Measurements from ENCODE around the gene TSGA10IP.

Gene TSGA10IP

GRCh38 chr11:65958291-65958690 is 13.0 kb downstream of the TSGA10IP start:
- H3K36me3 ChIP-seq (ENCODE audit: insufficient read depth, low read length) = no peaks in the 10 kb centered on the region
- H3K9me2 ChIP-seq (ENCODE audit: low read depth, low read length) = no peaks in the 10 kb centered on the region
- no peaks in the 10 kb centered on the region for H4K20me1 ChIP-seq (ENCODE audit: insufficient read depth, low read length)
- H3K4me3 ChIP-seq (ENCODE audit: low read depth, low read length, poor library complexity, severe bottlenecking) = no peak overlapping the region
- H3K9me3 ChIP-seq (ENCODE audit: low read length) = no peaks in the 10 kb centered on the region
- no peaks in the 10 kb centered on the region; the same call in 1 of the 2 replicates for H3F3A ChIP-seq (ENCODE audit: insufficient read depth, low read length)
- no peak overlapping the region for H3K27ac ChIP-seq (ENCODE audit: low read depth, low read length, poor library complexity, severe bottlenecking)
- H3K4me1 ChIP-seq (ENCODE audit: insufficient read depth, low read length, severe bottlenecking) = peaks cover 27% of the 10 kb centered on the region
- H3K79me2 ChIP-seq (ENCODE audit: insufficient read depth, low read length) = peaks cover 13% of the 10 kb centered on the region
- H3K9ac ChIP-seq (ENCODE audit: low read length) = no peak overlapping the region
- no peak overlapping the region for H2AFZ ChIP-seq (ENCODE audit: low read length)
- no peak for TF ChIP-seq EZH2 (IDR thresholded peaks at IDR 0.05; ENCODE audit: borderline replicate concordance, low read length)
- no peak for TF ChIP-seq CTCF (IDR thresholded peaks at IDR 0.05; ENCODE audit: low read length)
- no peaks in the 10 kb centered on the region for H3K27me3 ChIP-seq (ENCODE audit: insufficient read depth, low read length)
- no peak overlapping the region for H3K4me2 ChIP-seq (ENCODE audit: low read length)

GRCh38 chr11:65958774-65959420 is 13.6 kb downstream of the TSGA10IP start:
- Histone ChIP-seq H2AFZ (ENCODE audit: low read length) (no peak overlapping the region), H3K9me3 (ENCODE audit: low read length) (no peaks in the 10 kb centered on the region), H4K20me1 (ENCODE audit: insufficient read depth, low read length) (no peaks in the 10 kb centered on the region), H3K9ac (ENCODE audit: low read length) (no peak overlapping the region), H3F3A (ENCODE audit: insufficient read depth, low read length) (no peaks in the 10 kb centered on the region; the same call in 1 of the 2 replicates), H3K9me2 (ENCODE audit: low read depth, low read length) (no peaks in the 10 kb centered on the region), H3K27ac (ENCODE audit: low read depth, low read length, poor library complexity, severe bottlenecking) (no peak overlapping the region), H3K4me1 (ENCODE audit: insufficient read depth, low read length, severe bottlenecking) (peaks cover 33% of the 10 kb centered on the region), H3K36me3 (ENCODE audit: insufficient read depth, low read length) (peaks cover 2% of the 10 kb centered on the region; the same call in 1 of the 2 replicates), H3K79me2 (ENCODE audit: insufficient read depth, low read length) (peaks cover 13% of the 10 kb centered on the region), H3K4me2 (ENCODE audit: low read length) (no peak overlapping the region), H3K27me3 (ENCODE audit: insufficient read depth, low read length) (no peaks in the 10 kb centered on the region), H3K4me3 (ENCODE audit: low read depth, low read length, poor library complexity, severe bottlenecking) (no peak overlapping the region)
- no peak for TF ChIP-seq EZH2 (IDR thresholded peaks at IDR 0.05; ENCODE audit: borderline replicate concordance, low read length)
- TF ChIP-seq CTCF (IDR thresholded peaks at IDR 0.05; ENCODE audit: low read length) = no peak

- peaks cover 13% of the 10 kb centered on the region for H3K79me2 ChIP-seq (ENCODE audit: insufficient read depth, low read length)
- H4K20me1 ChIP-seq (ENCODE audit: insufficient read depth, low read length) = no peaks in the 10 kb centered on the region
- peak overlapping the region; percentile 99 for H3K4me2 ChIP-seq (ENCODE audit: low read length)
- H3K9me3 ChIP-seq (ENCODE audit: low read length) = no peaks in the 10 kb centered on the region
- peak overlapping the region; percentile 100 for H3K4me3 ChIP-seq (ENCODE audit: low read depth, low read length, poor library complexity, severe bottlenecking)
- no peaks in the 10 kb centered on the region for H3K27me3 ChIP-seq (ENCODE audit: insufficient read depth, low read length)
- H2AFZ ChIP-seq (ENCODE audit: low read length) = 0 out of 2 replicates have a peak overlapping the region, but pooled peaks have one; percentile 23
- TF ChIP-seq CTCF (IDR thresholded peaks at IDR 0.05; ENCODE audit: low read length) (no peak), EZH2 (IDR thresholded peaks at IDR 0.05; ENCODE audit: borderline replicate concordance, low read length) (no peak)
- peak overlapping the region; percentile 70 for H3K27ac ChIP-seq (ENCODE audit: low read depth, low read length, poor library complexity, severe bottlenecking)
- peaks cover 33% of the 10 kb centered on the region for H3K4me1 ChIP-seq (ENCODE audit: insufficient read depth, low read length, severe bottlenecking)
- no peaks in the 10 kb centered on the region; the same call in 1 of the 2 replicates for H3F3A ChIP-seq (ENCODE audit: insufficient read depth, low read length)
- peak overlapping the region; percentile 100 for H3K9ac ChIP-seq (ENCODE audit: low read length)
- peaks cover 22% of the 10 kb centered on the region for H3K36me3 ChIP-seq (ENCODE audit: insufficient read depth, low read length)
- no peaks in the 10 kb centered on the region for H3K9me2 ChIP-seq (ENCODE audit: low read depth, low read length)
These were observed 15.6 kb downstream of the TSGA10IP start for GRCh38 chr11:65960824-65961266.
